ENCODE results near the gene TNS3. TPM values are rescaled to one million over a fixed set of nuclear protein-coding genes. Genes with fewer than 3 reads are reported as not detected.

The TNS3 gene
- under 1 TPM; 0.12 to 0.52 TPM for total RNA-seq

- peak within 1 kb of the TSS; percentile 32 for H3K4me3 Mint-ChIP-seq
- peaks cover 3% of the 10 kb centered on the region for H3K9me3 Mint-ChIP-seq
- no peak for DNase-seq
- peaks cover 8% of the 10 kb centered on the region for H3K4me1 Mint-ChIP-seq
- H3K27ac Mint-ChIP-seq: no peak within 1 kb of the TSS
- H3K36me3 Mint-ChIP-seq: no peaks in the 10 kb centered on the region
- H3K27me3 Mint-ChIP-seq: peaks cover 50% of the 10 kb centered on the region
Observed at GRCh38 chr7:47581804-47582763, at the start of gene TNS3. Gene TNS3 (minus strand): TSS chr7:47582111. CDS start chr7:47439636, 142,475 bp downstream.

- no peak overlapping the region for H3K27ac Mint-ChIP-seq
- DNase-seq: no peak
- peaks cover 3% of the 10 kb centered on the region for H3K27me3 Mint-ChIP-seq
- H3K36me3 Mint-ChIP-seq: no peaks in the 10 kb centered on the region
- H3K9me3 Mint-ChIP-seq: no peaks in the 10 kb centered on the region
- no peak overlapping the region for H3K4me3 Mint-ChIP-seq
- H3K4me1 Mint-ChIP-seq: no peaks in the 10 kb centered on the region
Observed at GRCh38 chr7:47631711-47632110, 49.8 kb upstream of the TNS3 start.

GRCh38 chr7:47627580-47628283 lies 45.8 kb upstream of the TNS3 start:
- H3K9me3 Mint-ChIP-seq: no peaks in the 10 kb centered on the region

DNA sequence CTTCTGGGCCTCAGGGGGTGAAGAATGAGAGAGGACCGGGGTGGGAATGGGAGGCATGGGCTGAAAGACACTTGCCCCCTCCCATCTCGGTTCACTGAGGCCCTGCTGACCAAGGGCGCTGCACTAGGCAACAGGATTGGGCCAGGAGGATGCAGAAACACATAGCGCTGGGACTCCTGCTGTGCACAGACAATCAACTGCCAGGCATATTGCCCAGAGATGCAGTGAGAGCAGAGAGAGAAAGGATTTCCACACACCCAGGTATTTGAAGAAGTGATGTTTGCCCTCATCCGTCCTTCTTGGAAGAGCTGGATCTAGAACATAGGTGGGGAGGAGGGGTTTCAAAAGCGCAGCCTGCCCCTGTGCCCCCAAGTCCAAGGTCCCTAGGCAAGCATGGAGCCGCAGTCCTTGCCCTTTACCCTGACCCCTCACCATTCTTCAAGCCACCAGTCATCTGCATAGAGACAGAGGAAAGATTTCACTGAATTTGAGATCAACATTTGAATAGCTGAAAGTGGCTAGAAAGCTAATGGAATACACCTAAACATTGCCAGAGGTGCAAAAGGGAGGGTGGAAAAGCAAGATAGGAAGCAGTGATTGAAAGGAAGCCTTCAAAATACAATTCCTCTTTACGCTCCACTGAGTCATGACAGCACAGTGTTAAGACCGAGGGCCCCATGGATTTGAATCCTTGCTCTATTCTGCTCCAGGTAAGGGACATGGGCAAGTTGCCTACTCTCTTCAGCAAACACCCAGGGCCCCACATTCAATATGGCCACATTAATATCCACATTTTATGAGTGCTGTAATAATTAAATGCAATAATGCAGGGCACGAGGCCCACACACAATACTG lies 44.2 kb upstream of the TNS3 start:
- Mint-ChIP-seq H3K36me3 (no peaks in the 10 kb centered on the region), H3K4me3 (no peak overlapping the region), H3K27ac (no peak overlapping the region), H3K27me3 (no peaks in the 10 kb centered on the region), H3K4me1 (peaks cover 6% of the 10 kb centered on the region), H3K9me3 (no peaks in the 10 kb centered on the region)
- DNase-seq: no peak

More at GRCh38 chr7:47627580-47628283, 45.8 kb upstream of the TNS3 start:
- no peak overlapping the region for H3K27ac Mint-ChIP-seq
- H3K4me3 Mint-ChIP-seq: no peak overlapping the region
- no peaks in the 10 kb centered on the region for H3K36me3 Mint-ChIP-seq
- no peaks in the 10 kb centered on the region for H3K27me3 Mint-ChIP-seq
- DNase-seq: no peak
- peaks cover 3% of the 10 kb centered on the region for H3K4me1 Mint-ChIP-seq

- no peak for DNase-seq
- H3K27me3 Mint-ChIP-seq: no peaks in the 10 kb centered on the region
- H3K36me3 Mint-ChIP-seq: no peaks in the 10 kb centered on the region
- H3K4me1 Mint-ChIP-seq: peaks cover 6% of the 10 kb centered on the region
- no peak overlapping the region for H3K27ac Mint-ChIP-seq
- no peak overlapping the region for H3K4me3 Mint-ChIP-seq
- H3K9me3 Mint-ChIP-seq: no peaks in the 10 kb centered on the region
Observed at GRCh38 chr7:47624689-47625088, 42.8 kb upstream of the TNS3 start.

DNA sequence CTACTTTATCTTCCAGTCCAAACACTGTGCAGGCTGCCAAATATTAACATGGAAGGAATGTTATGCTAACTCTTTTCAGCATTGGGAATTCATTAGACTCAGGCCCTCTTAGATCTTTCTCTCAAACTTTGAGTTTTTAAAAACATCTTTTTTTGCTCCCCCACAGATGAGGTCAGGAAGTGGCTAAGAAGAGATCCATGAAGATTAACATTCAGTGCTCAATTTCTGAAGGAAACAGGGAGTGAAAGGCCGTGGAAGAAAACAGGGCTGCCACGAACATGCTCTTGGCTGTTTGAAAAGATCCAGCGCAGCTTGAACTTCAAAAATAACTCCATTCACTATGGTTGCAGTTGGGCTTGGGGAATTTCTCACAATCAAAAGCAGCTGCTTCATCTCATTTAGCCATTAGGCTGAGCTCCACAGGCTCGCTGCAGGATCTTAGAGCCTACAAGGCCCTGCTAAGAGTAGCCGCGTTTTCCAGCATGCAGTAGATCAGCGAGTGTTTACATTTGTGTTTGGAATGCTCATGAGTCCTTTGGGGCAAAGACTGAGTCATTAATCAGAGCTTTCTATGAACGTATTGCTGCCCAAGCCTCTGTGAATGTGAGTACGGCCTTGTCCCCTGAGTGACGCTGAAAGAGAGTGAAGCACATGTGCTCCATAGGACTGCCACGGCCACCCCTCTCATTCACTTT lies 41.2 kb upstream of the TNS3 start:
- Mint-ChIP-seq H3K4me3 (no peak overlapping the region), H3K4me1 (peaks cover 6% of the 10 kb centered on the region), H3K9me3 (no peaks in the 10 kb centered on the region), H3K27me3 (no peaks in the 10 kb centered on the region), H3K27ac (no peak overlapping the region), H3K36me3 (no peaks in the 10 kb centered on the region)
- DNase-seq: no peak

DNA sequence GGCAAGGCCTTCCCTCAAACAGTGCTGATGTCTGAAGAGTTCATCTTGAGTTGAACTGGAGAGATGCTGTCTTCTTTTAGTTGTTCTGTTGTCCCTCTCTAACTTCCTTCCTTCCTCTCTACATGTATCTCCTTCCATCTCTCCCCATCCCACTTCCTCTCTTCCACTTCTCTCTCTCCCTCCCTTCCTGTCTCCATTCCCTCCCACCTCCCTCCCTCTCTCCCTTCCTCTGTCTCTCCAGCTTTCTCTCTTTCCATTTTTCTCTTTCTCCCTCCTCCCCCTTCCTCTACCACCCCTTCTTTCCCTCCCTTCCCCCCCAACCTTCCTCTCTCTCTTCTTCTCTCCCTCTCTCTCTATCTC lies 40.7 kb upstream of the TNS3 start:
- Mint-ChIP-seq H3K27me3 (no peaks in the 10 kb centered on the region), H3K4me1 (peaks cover 6% of the 10 kb centered on the region), H3K27ac (no peak overlapping the region), H3K9me3 (no peaks in the 10 kb centered on the region), H3K36me3 (no peaks in the 10 kb centered on the region), H3K4me3 (no peak overlapping the region)
- DNase-seq: no peak

DNA sequence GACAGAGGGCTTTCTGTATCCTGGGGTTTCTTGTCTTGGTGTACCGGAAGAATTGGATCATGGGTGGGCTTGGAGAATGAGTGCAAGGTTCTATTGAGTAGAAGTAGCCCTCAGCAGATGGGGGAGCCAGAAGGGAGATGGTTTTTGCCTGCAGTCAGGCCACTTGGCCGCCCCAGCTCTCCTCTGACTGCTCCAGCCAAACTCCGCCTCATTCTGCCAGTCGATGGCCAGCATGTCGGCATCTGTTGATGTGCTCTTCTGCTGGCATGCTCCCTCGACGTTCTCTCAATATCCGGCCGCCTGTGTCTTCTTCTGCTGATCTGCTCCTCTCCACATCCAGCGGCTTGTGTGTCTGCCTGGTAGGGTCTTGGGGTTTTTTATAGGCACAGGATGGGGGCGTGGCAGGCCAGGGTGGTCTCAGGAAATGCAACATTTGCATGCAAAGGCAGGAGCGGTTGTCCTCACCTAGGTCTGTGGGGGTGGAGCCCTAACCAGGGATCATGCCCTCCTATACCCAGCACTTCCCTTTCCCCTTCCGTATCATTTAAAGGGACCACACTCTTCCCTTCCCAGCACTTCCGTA lies 40.2 kb upstream of the TNS3 start:
- no peaks in the 10 kb centered on the region for H3K36me3 Mint-ChIP-seq
- H3K27ac Mint-ChIP-seq: no peak overlapping the region
- H3K27me3 Mint-ChIP-seq: no peaks in the 10 kb centered on the region
- no peak for DNase-seq
- H3K9me3 Mint-ChIP-seq: no peaks in the 10 kb centered on the region
- H3K4me3 Mint-ChIP-seq: no peak overlapping the region
- peaks cover 6% of the 10 kb centered on the region for H3K4me1 Mint-ChIP-seq

DNA sequence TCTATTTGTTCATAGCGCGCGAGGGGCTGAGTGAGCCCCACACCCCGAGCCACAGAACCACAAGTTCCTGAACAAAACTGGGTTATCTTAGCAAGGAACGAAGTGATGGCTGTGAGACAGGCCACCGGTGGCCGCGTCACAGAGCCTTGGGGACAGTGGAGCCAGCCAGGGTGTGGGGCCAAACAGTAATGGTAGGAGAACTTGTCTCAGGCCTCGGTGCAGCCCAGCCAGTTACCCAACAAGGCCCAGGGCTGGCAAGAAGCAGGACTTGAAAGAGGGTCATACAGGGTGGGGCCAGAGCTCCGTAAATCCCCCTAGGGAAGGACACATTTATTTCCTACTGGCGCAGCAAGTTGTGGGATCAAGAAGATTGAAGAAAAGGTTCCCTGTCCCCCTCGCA lies 39.4 kb upstream of the TNS3 start:
- Mint-ChIP-seq H3K27ac (no peak overlapping the region), H3K9me3 (no peaks in the 10 kb centered on the region), H3K27me3 (no peaks in the 10 kb centered on the region), H3K36me3 (no peaks in the 10 kb centered on the region), H3K4me3 (no peak overlapping the region), H3K4me1 (peaks cover 6% of the 10 kb centered on the region)
- DNase-seq: no peak

DNA sequence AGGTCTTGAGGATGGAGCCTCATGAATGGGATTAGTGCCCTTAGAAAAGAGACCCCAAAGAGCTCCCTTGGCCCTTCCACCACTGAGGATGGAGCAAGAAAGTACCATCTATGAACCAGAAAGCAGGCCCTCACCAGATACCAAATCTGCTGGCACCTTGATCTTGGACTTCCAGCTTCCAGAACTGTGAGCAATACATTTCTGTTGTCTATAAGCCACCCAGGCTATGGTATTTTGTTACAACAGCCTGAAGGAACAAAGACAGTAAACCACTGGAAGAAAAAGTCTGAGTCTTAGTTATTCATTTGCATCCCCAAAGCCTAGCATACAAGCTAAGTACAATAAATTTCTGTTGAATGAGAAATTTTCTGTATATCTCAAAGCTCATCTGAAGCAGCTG lies 37.9 kb upstream of the TNS3 start:
- H3K4me1 Mint-ChIP-seq: peaks cover 6% of the 10 kb centered on the region
- H3K9me3 Mint-ChIP-seq: no peaks in the 10 kb centered on the region
- no peak for DNase-seq
- H3K36me3 Mint-ChIP-seq: no peaks in the 10 kb centered on the region
- no peaks in the 10 kb centered on the region for H3K27me3 Mint-ChIP-seq
- no peak overlapping the region for H3K4me3 Mint-ChIP-seq
- H3K27ac Mint-ChIP-seq: no peak overlapping the region

DNA sequence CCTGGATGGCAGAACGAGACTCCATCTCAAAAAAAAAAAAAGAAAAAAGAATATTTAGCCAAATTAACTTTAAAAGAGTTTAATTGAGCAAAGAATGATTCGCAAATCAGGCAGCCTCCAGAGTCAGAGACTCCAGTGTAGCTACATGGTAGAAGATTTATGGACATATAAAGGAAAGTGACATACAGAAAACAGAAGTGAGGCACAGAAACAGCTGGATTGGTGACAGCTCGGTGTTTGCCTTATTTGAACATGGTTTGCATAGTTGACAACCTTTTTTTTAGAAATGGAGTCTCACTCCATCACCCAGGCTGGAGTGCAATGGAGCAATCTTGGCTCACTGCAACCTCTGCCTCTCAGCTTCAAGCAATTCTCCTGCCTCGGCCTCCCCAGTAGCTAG lies 35.2 kb upstream of the TNS3 start:
- no peak for DNase-seq
- peaks cover under 1% of the 10 kb centered on the region for H3K4me1 Mint-ChIP-seq
- H3K27me3 Mint-ChIP-seq: no peaks in the 10 kb centered on the region
- no peak overlapping the region for H3K27ac Mint-ChIP-seq
- no peaks in the 10 kb centered on the region for H3K36me3 Mint-ChIP-seq
- no peaks in the 10 kb centered on the region for H3K9me3 Mint-ChIP-seq
- H3K4me3 Mint-ChIP-seq: no peak overlapping the region

- H3K27me3 Mint-ChIP-seq: no peaks in the 10 kb centered on the region
- H3K4me3 Mint-ChIP-seq: no peak overlapping the region
- H3K36me3 Mint-ChIP-seq: no peaks in the 10 kb centered on the region
- DNase-seq: no peak
- H3K9me3 Mint-ChIP-seq: no peaks in the 10 kb centered on the region
- H3K27ac Mint-ChIP-seq: no peak overlapping the region
- no peaks in the 10 kb centered on the region for H3K4me1 Mint-ChIP-seq
Observed at GRCh38 chr7:47614450-47614849, 32.5 kb upstream of the TNS3 start.

DNA sequence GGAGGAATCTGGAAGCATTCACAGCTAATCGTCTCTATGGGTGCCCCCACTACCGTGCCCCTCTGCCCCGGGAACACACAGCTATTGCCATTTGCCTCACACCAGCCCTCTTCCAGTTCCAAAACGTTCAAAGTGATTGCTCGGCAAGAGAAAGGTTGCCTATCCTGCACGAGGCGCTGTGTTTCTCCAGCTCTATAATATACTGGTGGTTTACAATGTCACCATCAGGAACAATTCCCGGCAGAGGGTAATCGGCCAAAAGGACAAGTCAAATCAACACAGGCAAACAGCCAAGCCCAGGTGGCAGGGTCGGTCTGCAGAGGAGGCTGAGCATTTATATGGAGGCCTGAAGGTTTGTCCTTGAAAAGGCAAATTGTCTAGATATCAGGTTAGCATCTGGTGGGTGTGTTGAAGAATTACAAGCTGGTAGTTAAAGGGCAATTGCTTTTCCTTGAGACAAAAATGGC lies 29.2 kb upstream of the TNS3 start:
- H3K27ac Mint-ChIP-seq: no peak overlapping the region
- H3K9me3 Mint-ChIP-seq: no peaks in the 10 kb centered on the region
- no peaks in the 10 kb centered on the region for H3K36me3 Mint-ChIP-seq

GRCh38 chr7:47610506-47611044 lies 28.7 kb upstream of the TNS3 start:
- Mint-ChIP-seq H3K4me1 (no peaks in the 10 kb centered on the region), H3K36me3 (no peaks in the 10 kb centered on the region), H3K27ac (no peak overlapping the region), H3K27me3 (no peaks in the 10 kb centered on the region), H3K9me3 (no peaks in the 10 kb centered on the region), H3K4me3 (no peak overlapping the region)
- DNase-seq: no peak

More for the DNA sequence above, 29.2 kb upstream of the TNS3 start:
- Mint-ChIP-seq H3K4me3 (no peak overlapping the region), H3K27me3 (no peaks in the 10 kb centered on the region), H3K4me1 (no peaks in the 10 kb centered on the region)
- DNase-seq: no peak
